ENCODE results near the gene GMDS.

GMDS gene

DNA sequence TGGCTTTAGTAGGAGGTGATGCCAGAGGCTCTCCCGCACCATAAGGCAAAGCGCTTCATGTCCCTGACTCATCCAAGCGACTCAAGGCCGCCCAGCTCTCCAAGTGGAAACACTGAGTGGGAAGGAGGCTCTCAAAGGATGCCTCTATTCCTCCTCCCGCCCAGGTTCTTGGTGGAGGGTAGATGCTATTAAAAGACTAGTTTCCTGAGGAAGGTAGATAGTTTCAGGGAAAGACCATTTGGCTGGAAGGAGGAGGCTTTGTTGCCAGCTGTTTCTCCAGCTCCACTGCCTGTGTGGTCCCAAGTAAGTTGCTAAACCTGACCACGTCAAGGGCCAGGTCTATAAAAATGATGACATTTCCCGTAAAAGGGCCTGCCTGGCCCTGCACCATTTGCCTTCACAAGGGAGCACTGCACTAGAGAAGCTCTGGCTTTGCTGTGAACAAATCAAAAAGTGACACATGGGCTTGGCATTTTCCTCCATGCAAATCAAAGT, 48.2 kb downstream of the GMDS start:
- no peak overlapping the region for H3K27ac ChIP-seq (ENCODE audit: low read depth, low read length)
- no peaks in the 10 kb centered on the region for H3K9me3 ChIP-seq (ENCODE audit: low read length)
- no peak overlapping the region for H3K9ac ChIP-seq (ENCODE audit: low read length)
- no peaks in the 10 kb centered on the region for H3K27me3 ChIP-seq (ENCODE audit: control insufficient read depth in 1 of 2, insufficient read depth in 2 of 2, low read length in 2 of 2)
- no peaks in the 10 kb centered on the region for H3K4me1 ChIP-seq (ENCODE audit: insufficient read depth, low read length)
- H3K36me3 ChIP-seq (ENCODE audit: insufficient read depth, low read length): no peaks in the 10 kb centered on the region
- no peak overlapping the region for H3K4me3 ChIP-seq (ENCODE audit: low read depth in 1 of 2, low read length in 2 of 2)

- Histone ChIP-seq H3K4me3 (ENCODE audit: low read depth in 1 of 2, low read length in 2 of 2) (no peak overlapping the region), H3K36me3 (ENCODE audit: insufficient read depth, low read length) (no peaks in the 10 kb centered on the region), H3K4me1 (ENCODE audit: insufficient read depth, low read length) (no peaks in the 10 kb centered on the region), H3K27ac (ENCODE audit: low read depth, low read length) (no peak overlapping the region), H3K9me3 (ENCODE audit: low read length) (no peaks in the 10 kb centered on the region), H3K9ac (ENCODE audit: low read length) (no peak overlapping the region), H3K27me3 (ENCODE audit: control insufficient read depth in 1 of 2, insufficient read depth in 2 of 2, low read length in 2 of 2) (no peaks in the 10 kb centered on the region)
Observed at GRCh38 chr6:2196079-2196679, 49.2 kb downstream of the GMDS start.

DNA sequence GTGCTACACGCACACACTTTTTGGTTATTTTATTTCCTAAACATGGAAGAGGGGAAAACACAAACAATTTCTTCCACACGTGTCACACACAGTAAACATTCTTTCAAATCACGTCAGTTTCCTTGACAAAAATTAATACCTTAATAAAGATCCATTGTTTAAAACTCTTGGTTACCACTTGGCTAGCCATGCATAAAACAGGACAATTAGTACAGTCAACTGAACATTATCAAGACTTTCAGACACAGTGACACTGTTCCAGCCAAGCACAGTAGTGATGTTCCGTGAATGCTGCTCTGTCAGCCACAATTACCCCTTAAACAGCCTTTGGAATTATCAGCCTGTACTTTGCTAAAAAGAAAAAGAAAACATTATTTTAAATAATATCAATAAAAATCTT, 50.8 kb downstream of the GMDS start:
- Histone ChIP-seq H3K36me3 (ENCODE audit: insufficient read depth, low read length) (no peaks in the 10 kb centered on the region), H3K27ac (ENCODE audit: low read depth, low read length) (no peak overlapping the region), H3K9me3 (ENCODE audit: low read length) (no peaks in the 10 kb centered on the region)

DNA sequence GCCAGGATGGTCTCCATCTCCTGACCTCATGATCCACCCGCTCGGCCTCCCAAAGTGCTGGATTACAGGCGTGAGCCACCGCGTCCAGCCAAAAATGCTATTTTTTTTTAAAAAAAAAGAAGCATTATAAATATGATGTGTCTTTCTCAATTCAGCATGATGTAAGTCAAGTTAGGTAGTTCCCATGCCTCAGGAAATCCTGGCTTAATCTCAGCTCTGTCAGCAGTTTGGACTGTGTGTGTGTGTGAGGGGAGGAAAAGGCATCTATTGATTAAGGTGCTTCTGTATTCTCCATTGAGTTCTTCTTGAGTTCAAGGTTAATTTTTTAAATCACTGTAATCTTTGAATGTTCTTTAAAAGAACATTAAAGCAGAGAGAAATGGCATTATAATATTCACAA, 51.5 kb downstream of the GMDS start:
- H3K4me3 ChIP-seq (ENCODE audit: low read depth in 1 of 2, low read length in 2 of 2): no peak overlapping the region
- H3K27me3 ChIP-seq (ENCODE audit: control insufficient read depth in 1 of 2, insufficient read depth in 2 of 2, low read length in 2 of 2): no peaks in the 10 kb centered on the region
- no peak overlapping the region for H3K9ac ChIP-seq (ENCODE audit: low read length)
- H3K27ac ChIP-seq (ENCODE audit: low read depth, low read length): no peak overlapping the region
- no peaks in the 10 kb centered on the region for H3K36me3 ChIP-seq (ENCODE audit: insufficient read depth, low read length)
- no peaks in the 10 kb centered on the region for H3K9me3 ChIP-seq (ENCODE audit: low read length)
- no peaks in the 10 kb centered on the region for H3K4me1 ChIP-seq (ENCODE audit: insufficient read depth, low read length)

More for the DNA sequence above, 50.8 kb downstream of the GMDS start:
- no peak overlapping the region for H3K9ac ChIP-seq (ENCODE audit: low read length)
- no peak overlapping the region for H3K4me3 ChIP-seq (ENCODE audit: low read depth in 1 of 2, low read length in 2 of 2)
- H3K4me1 ChIP-seq (ENCODE audit: insufficient read depth, low read length): no peaks in the 10 kb centered on the region
- H3K27me3 ChIP-seq (ENCODE audit: control insufficient read depth in 1 of 2, insufficient read depth in 2 of 2, low read length in 2 of 2): no peaks in the 10 kb centered on the region

DNA sequence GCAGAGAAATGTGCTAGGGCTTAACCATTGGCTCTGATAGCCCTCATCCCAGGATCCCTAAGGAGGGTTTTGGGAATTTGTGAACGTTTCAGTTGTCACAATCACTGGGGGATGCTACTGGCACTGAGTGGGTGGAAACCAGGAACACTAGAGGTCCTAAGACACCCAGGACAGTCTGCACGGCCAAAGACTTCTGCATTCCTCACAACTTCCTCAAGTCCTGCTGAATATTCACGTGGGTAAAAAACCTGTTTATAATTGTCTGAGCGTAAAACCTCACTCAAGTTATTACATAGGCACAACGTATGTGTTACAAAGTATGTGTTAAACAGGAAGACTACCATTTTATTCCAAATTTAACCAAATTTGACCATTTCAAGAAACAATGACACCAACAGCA, 52.4 kb downstream of the GMDS start:
- H3K9me3 ChIP-seq (ENCODE audit: low read length): no peaks in the 10 kb centered on the region
- no peaks in the 10 kb centered on the region for H3K36me3 ChIP-seq (ENCODE audit: insufficient read depth, low read length)
- no peaks in the 10 kb centered on the region for H3K4me1 ChIP-seq (ENCODE audit: insufficient read depth, low read length)
- no peak overlapping the region for H3K27ac ChIP-seq (ENCODE audit: low read depth, low read length)
- no peak overlapping the region for H3K4me3 ChIP-seq (ENCODE audit: low read depth in 1 of 2, low read length in 2 of 2)
- H3K27me3 ChIP-seq (ENCODE audit: control insufficient read depth in 1 of 2, insufficient read depth in 2 of 2, low read length in 2 of 2): no peaks in the 10 kb centered on the region
- H3K9ac ChIP-seq (ENCODE audit: low read length): no peak overlapping the region

DNA sequence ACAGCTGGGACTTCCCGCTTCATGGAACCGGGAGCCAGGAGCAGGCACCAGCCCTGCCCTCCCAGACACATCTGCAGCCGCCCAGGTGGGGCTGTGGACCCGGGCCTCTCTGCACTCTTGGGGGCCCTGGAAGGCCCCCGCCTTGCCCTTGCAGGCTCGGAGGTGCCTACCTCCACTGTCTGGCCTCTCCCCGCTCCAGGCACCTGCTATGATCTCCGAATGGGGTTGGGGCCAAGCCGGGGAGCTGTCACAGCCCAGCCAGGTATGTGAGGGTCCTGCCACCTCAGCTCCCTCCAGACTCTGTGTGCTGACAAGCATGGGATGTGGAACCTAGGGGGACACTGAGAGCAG, 54.0 kb downstream of the GMDS start:
- H3K4me1 ChIP-seq (ENCODE audit: insufficient read depth, low read length): no peaks in the 10 kb centered on the region
- H3K27ac ChIP-seq (ENCODE audit: low read depth, low read length): no peak overlapping the region
- H3K27me3 ChIP-seq (ENCODE audit: control insufficient read depth in 1 of 2, insufficient read depth in 2 of 2, low read length in 2 of 2): no peaks in the 10 kb centered on the region
- H3K36me3 ChIP-seq (ENCODE audit: insufficient read depth, low read length): no peaks in the 10 kb centered on the region
- no peaks in the 10 kb centered on the region for H3K9me3 ChIP-seq (ENCODE audit: low read length)
- no peak overlapping the region for H3K9ac ChIP-seq (ENCODE audit: low read length)
- H3K4me3 ChIP-seq (ENCODE audit: low read depth in 1 of 2, low read length in 2 of 2): no peak overlapping the region

GRCh38 chr6:2190661-2191389, 54.6 kb downstream of the GMDS start:
- Histone ChIP-seq H3K36me3 (ENCODE audit: insufficient read depth, low read length) (no peaks in the 10 kb centered on the region), H3K9ac (ENCODE audit: low read length) (no peak overlapping the region), H3K4me3 (ENCODE audit: low read depth in 1 of 2, low read length in 2 of 2) (no peak overlapping the region), H3K9me3 (ENCODE audit: low read length) (no peaks in the 10 kb centered on the region), H3K27ac (ENCODE audit: low read depth, low read length) (no peak overlapping the region), H3K4me1 (ENCODE audit: insufficient read depth, low read length) (no peaks in the 10 kb centered on the region), H3K27me3 (ENCODE audit: control insufficient read depth in 1 of 2, insufficient read depth in 2 of 2, low read length in 2 of 2) (no peaks in the 10 kb centered on the region)

DNA sequence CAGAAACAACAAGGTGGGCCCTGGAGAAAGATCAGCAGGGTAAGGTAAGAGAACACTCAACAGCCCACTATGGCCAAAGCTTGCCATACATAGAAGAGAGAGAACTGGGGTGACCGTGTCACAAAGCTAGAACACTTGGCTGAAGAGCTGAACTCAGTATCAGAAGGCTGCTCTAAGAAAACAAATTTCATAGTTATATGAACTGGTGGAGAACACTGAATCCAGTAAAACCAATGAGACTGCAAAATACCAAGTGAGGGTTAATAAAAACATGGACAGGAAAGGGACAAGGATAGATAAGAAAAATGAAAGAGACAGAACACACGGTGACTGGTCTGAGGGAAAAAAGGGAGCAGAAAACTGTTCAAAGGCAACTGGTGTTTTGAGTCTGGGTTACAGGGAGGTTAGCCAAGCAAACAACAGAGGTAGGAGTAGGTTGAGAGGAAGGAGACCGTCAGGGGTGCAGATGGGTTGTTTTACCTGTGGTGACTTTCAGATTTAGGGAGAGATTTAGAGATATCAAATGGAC, 56.5 kb downstream of the GMDS start:
- H3K9me3 ChIP-seq (ENCODE audit: low read length): no peaks in the 10 kb centered on the region
- no peaks in the 10 kb centered on the region for H3K27me3 ChIP-seq (ENCODE audit: control insufficient read depth in 1 of 2, insufficient read depth in 2 of 2, low read length in 2 of 2)
- no peak overlapping the region for H3K4me3 ChIP-seq (ENCODE audit: low read depth in 1 of 2, low read length in 2 of 2)
- no peak overlapping the region for H3K27ac ChIP-seq (ENCODE audit: low read depth, low read length)
- no peaks in the 10 kb centered on the region for H3K4me1 ChIP-seq (ENCODE audit: insufficient read depth, low read length)
- H3K36me3 ChIP-seq (ENCODE audit: insufficient read depth, low read length): no peaks in the 10 kb centered on the region
- no peak overlapping the region for H3K9ac ChIP-seq (ENCODE audit: low read length)

- no peaks in the 10 kb centered on the region for H3K36me3 ChIP-seq (ENCODE audit: insufficient read depth, low read length)
- H3K27ac ChIP-seq (ENCODE audit: low read depth, low read length): no peak overlapping the region
- H3K9ac ChIP-seq (ENCODE audit: low read length): no peak overlapping the region
- no peaks in the 10 kb centered on the region for H3K4me1 ChIP-seq (ENCODE audit: insufficient read depth, low read length)
- H3K9me3 ChIP-seq (ENCODE audit: low read length): no peaks in the 10 kb centered on the region
- H3K4me3 ChIP-seq (ENCODE audit: low read depth in 1 of 2, low read length in 2 of 2): no peak overlapping the region
- H3K27me3 ChIP-seq (ENCODE audit: control insufficient read depth in 1 of 2, insufficient read depth in 2 of 2, low read length in 2 of 2): no peaks in the 10 kb centered on the region
Observed at GRCh38 chr6:2188397-2188796, 57.0 kb downstream of the GMDS start.

- Histone ChIP-seq H3K9ac (ENCODE audit: low read length) (no peak overlapping the region), H3K27me3 (ENCODE audit: control insufficient read depth in 1 of 2, insufficient read depth in 2 of 2, low read length in 2 of 2) (no peaks in the 10 kb centered on the region), H3K4me1 (ENCODE audit: insufficient read depth, low read length) (no peaks in the 10 kb centered on the region), H3K9me3 (ENCODE audit: low read length) (no peaks in the 10 kb centered on the region), H3K36me3 (ENCODE audit: insufficient read depth, low read length) (no peaks in the 10 kb centered on the region), H3K4me3 (ENCODE audit: low read depth in 1 of 2, low read length in 2 of 2) (no peak overlapping the region), H3K27ac (ENCODE audit: low read depth, low read length) (no peak overlapping the region)
Observed at GRCh38 chr6:2187826-2188225, 57.6 kb downstream of the GMDS start.

DNA sequence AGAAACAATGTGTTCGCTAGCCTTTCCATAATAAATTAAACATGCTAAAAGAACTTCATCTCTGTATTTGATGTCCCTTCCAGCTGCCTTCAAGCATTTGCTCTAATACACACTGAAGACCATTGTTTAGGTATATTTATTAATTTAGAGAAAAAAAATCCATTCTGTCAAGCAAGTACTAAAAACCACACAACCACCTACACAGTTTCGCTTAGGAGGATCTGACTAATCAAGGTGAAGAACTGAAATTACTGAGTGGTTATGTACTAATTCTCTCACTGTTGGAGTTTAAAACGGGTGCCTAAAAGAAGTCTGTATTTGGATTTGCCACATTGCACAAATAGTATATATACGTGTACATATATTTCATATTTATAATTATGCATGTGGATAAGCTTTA, 58.9 kb downstream of the GMDS start:
- Histone ChIP-seq H3K36me3 (ENCODE audit: insufficient read depth, low read length) (no peaks in the 10 kb centered on the region), H3K9ac (ENCODE audit: low read length) (no peak overlapping the region), H3K4me1 (ENCODE audit: insufficient read depth, low read length) (no peaks in the 10 kb centered on the region), H3K27me3 (ENCODE audit: control insufficient read depth in 1 of 2, insufficient read depth in 2 of 2, low read length in 2 of 2) (no peaks in the 10 kb centered on the region), H3K4me3 (ENCODE audit: low read depth in 1 of 2, low read length in 2 of 2) (no peak overlapping the region), H3K27ac (ENCODE audit: low read depth, low read length) (no peak overlapping the region), H3K9me3 (ENCODE audit: low read length) (no peaks in the 10 kb centered on the region)

GRCh38 chr6:2185466-2185865, 59.9 kb downstream of the GMDS start:
- Histone ChIP-seq H3K27me3 (ENCODE audit: control insufficient read depth in 1 of 2, insufficient read depth in 2 of 2, low read length in 2 of 2) (no peaks in the 10 kb centered on the region), H3K4me1 (ENCODE audit: insufficient read depth, low read length) (no peaks in the 10 kb centered on the region), H3K9ac (ENCODE audit: low read length) (no peak overlapping the region), H3K27ac (ENCODE audit: low read depth, low read length) (no peak overlapping the region), H3K4me3 (ENCODE audit: low read depth in 1 of 2, low read length in 2 of 2) (no peak overlapping the region), H3K36me3 (ENCODE audit: insufficient read depth, low read length) (no peaks in the 10 kb centered on the region), H3K9me3 (ENCODE audit: low read length) (no peaks in the 10 kb centered on the region)

All from muscle layer of colon (tissue), 2 donors.